Measurements from ENCODE around the gene CPE.

CPE gene

GRCh38 chr4:165426823-165427222 lies 48.0 kb downstream of the CPE start:
- Histone ChIP-seq H3K79me1 (ENCODE audit: low read length) (no peaks in the 10 kb centered on the region), H3K27ac (ENCODE audit: low read depth, low read length) (no peak overlapping the region), H3K23ac (ENCODE audit: low read length) (no peak overlapping the region), H3K4me2 (ENCODE audit: low read length) (no peak overlapping the region), H3K9ac (ENCODE audit: low read length) (no peak overlapping the region), H3K4me3 (ENCODE audit: low read length) (no peak overlapping the region), H3K56ac (ENCODE audit: low read length) (no peak overlapping the region), H3K4ac (ENCODE audit: low read depth, low read length) (no peak overlapping the region), H4K8ac (ENCODE audit: low read depth, low read length) (no peak overlapping the region), H2BK120ac (ENCODE audit: low read depth, low read length) (no peak overlapping the region), H2AK5ac (ENCODE audit: low read length) (no peak overlapping the region), H4K5ac (ENCODE audit: low read length) (no peak overlapping the region), H3K18ac (ENCODE audit: low read length) (no peak overlapping the region), H3K27me3 (ENCODE audit: insufficient read depth, low read length, poor library complexity) (no peaks in the 10 kb centered on the region), H3K79me2 (ENCODE audit: control insufficient read depth, insufficient read depth, low read length) (no peaks in the 10 kb centered on the region), H3K36me3 (ENCODE audit: control insufficient read depth, insufficient read depth, low read length) (no peaks in the 10 kb centered on the region), H3K4me1 (ENCODE audit: control insufficient read depth, low read depth, low read length) (no peaks in the 10 kb centered on the region), H2BK15ac (replicated peaks; ENCODE audit: low read depth) (no peak overlapping the region), H2BK5ac (ENCODE audit: low read length) (no peak overlapping the region)
- no peak for DNase-seq
- no CpG with 5 or more reads among the region's 3 CpGs for WGBS (ENCODE audit: extremely low coverage, insufficient coverage, low lambda C conversion rate)

- Histone ChIP-seq H2BK120ac (ENCODE audit: low read depth, low read length) (no peak overlapping the region), H3K56ac (ENCODE audit: low read length) (no peak overlapping the region), H3K4me1 (ENCODE audit: control insufficient read depth, low read depth, low read length) (no peaks in the 10 kb centered on the region), H3K4me2 (ENCODE audit: low read length) (no peak overlapping the region), H3K23ac (ENCODE audit: low read length) (no peak overlapping the region), H3K27ac (ENCODE audit: low read depth, low read length) (no peak overlapping the region), H2BK5ac (ENCODE audit: low read length) (no peak overlapping the region), H2AK5ac (ENCODE audit: low read length) (no peak overlapping the region), H2BK15ac (replicated peaks; ENCODE audit: low read depth) (no peak overlapping the region), H3K79me1 (ENCODE audit: low read length) (no peaks in the 10 kb centered on the region), H3K4ac (ENCODE audit: low read depth, low read length) (no peak overlapping the region), H4K8ac (ENCODE audit: low read depth, low read length) (no peak overlapping the region), H3K18ac (ENCODE audit: low read length) (no peak overlapping the region), H3K4me3 (ENCODE audit: low read length) (no peak overlapping the region), H3K9ac (ENCODE audit: low read length) (no peak overlapping the region), H3K36me3 (ENCODE audit: control insufficient read depth, insufficient read depth, low read length) (no peaks in the 10 kb centered on the region), H3K79me2 (ENCODE audit: control insufficient read depth, insufficient read depth, low read length) (no peaks in the 10 kb centered on the region), H3K27me3 (ENCODE audit: insufficient read depth, low read length, poor library complexity) (no peaks in the 10 kb centered on the region), H4K5ac (ENCODE audit: low read length) (no peak overlapping the region)
- WGBS (ENCODE audit: extremely low coverage, insufficient coverage, low lambda C conversion rate), result no CpG with 5 or more reads among the region's 2 CpGs
- DNase-seq, result no peak
These were observed 50.1 kb downstream of the CPE start for GRCh38 chr4:165428957-165429356.

GRCh38 chr4:165433529-165433928 lies 54.7 kb downstream of the CPE start:
- Histone ChIP-seq H3K18ac (ENCODE audit: low read length) (no peak overlapping the region), H4K5ac (ENCODE audit: low read length) (no peak overlapping the region), H2BK5ac (ENCODE audit: low read length) (no peak overlapping the region), H2AK5ac (ENCODE audit: low read length) (no peak overlapping the region), H3K56ac (ENCODE audit: low read length) (no peak overlapping the region), H3K27ac (ENCODE audit: low read depth, low read length) (no peak overlapping the region), H3K4me1 (ENCODE audit: control insufficient read depth, low read depth, low read length) (peaks cover 2% of the 10 kb centered on the region), H3K23ac (ENCODE audit: low read length) (no peak overlapping the region), H3K79me1 (ENCODE audit: low read length) (no peaks in the 10 kb centered on the region), H2BK15ac (replicated peaks; ENCODE audit: low read depth) (no peak overlapping the region), H3K79me2 (ENCODE audit: control insufficient read depth, insufficient read depth, low read length) (no peaks in the 10 kb centered on the region), H3K27me3 (ENCODE audit: insufficient read depth, low read length, poor library complexity) (no peaks in the 10 kb centered on the region), H2BK120ac (ENCODE audit: low read depth, low read length) (no peak overlapping the region), H3K4me2 (ENCODE audit: low read length) (no peak overlapping the region), H3K4ac (ENCODE audit: low read depth, low read length) (no peak overlapping the region), H3K4me3 (ENCODE audit: low read length) (no peak overlapping the region), H3K36me3 (ENCODE audit: control insufficient read depth, insufficient read depth, low read length) (no peaks in the 10 kb centered on the region), H3K9ac (ENCODE audit: low read length) (no peak overlapping the region), H4K8ac (ENCODE audit: low read depth, low read length) (no peak overlapping the region)
- DNase-seq, result no peak
- WGBS (ENCODE audit: extremely low coverage, insufficient coverage, low lambda C conversion rate), result no CpG with 5 or more reads among the region's 5 CpGs

- Histone ChIP-seq H3K79me2 (ENCODE audit: control insufficient read depth, insufficient read depth, low read length) (no peaks in the 10 kb centered on the region), H3K27me3 (ENCODE audit: insufficient read depth, low read length, poor library complexity) (no peaks in the 10 kb centered on the region), H3K27ac (ENCODE audit: low read depth, low read length) (no peak overlapping the region), H3K4ac (ENCODE audit: low read depth, low read length) (no peak overlapping the region), H3K56ac (ENCODE audit: low read length) (no peak overlapping the region), H3K23ac (ENCODE audit: low read length) (no peak overlapping the region), H3K4me1 (ENCODE audit: control insufficient read depth, low read depth, low read length) (peaks cover 2% of the 10 kb centered on the region), H3K18ac (ENCODE audit: low read length) (no peak overlapping the region), H3K36me3 (ENCODE audit: control insufficient read depth, insufficient read depth, low read length) (no peaks in the 10 kb centered on the region), H4K5ac (ENCODE audit: low read length) (no peak overlapping the region), H3K9ac (ENCODE audit: low read length) (no peak overlapping the region), H3K4me2 (ENCODE audit: low read length) (no peak overlapping the region), H2BK15ac (replicated peaks; ENCODE audit: low read depth) (no peak overlapping the region), H2AK5ac (ENCODE audit: low read length) (no peak overlapping the region), H4K8ac (ENCODE audit: low read depth, low read length) (no peak overlapping the region), H2BK120ac (ENCODE audit: low read depth, low read length) (no peak overlapping the region), H3K4me3 (ENCODE audit: low read length) (no peak overlapping the region), H3K79me1 (ENCODE audit: low read length) (no peaks in the 10 kb centered on the region), H2BK5ac (ENCODE audit: low read length) (no peak overlapping the region)
- DNase-seq, result no peak
- WGBS (ENCODE audit: extremely low coverage, insufficient coverage, low lambda C conversion rate), result no CpG with 5 or more reads among the region's 3 CpGs
These were observed 58.9 kb downstream of the CPE start for GRCh38 chr4:165437691-165438090.

- no peak for DNase-seq
- no peak overlapping the region for H3K56ac ChIP-seq (ENCODE audit: low read length)
- H3K79me2 ChIP-seq (ENCODE audit: control insufficient read depth, insufficient read depth, low read length), result no peaks in the 10 kb centered on the region
- no peak overlapping the region for H2BK15ac ChIP-seq (replicated peaks; ENCODE audit: low read depth)
- H3K27me3 ChIP-seq (ENCODE audit: insufficient read depth, low read length, poor library complexity), result no peaks in the 10 kb centered on the region
- no CpG with 5 or more reads among the region's 2 CpGs for WGBS (ENCODE audit: extremely low coverage, insufficient coverage, low lambda C conversion rate)
- H3K18ac ChIP-seq (ENCODE audit: low read length), result no peak overlapping the region
- H3K36me3 ChIP-seq (ENCODE audit: control insufficient read depth, insufficient read depth, low read length), result no peaks in the 10 kb centered on the region
- no peak overlapping the region for H3K23ac ChIP-seq (ENCODE audit: low read length)
- no peaks in the 10 kb centered on the region for H3K79me1 ChIP-seq (ENCODE audit: low read length)
- no peak overlapping the region for H3K27ac ChIP-seq (ENCODE audit: low read depth, low read length)
- no peak overlapping the region for H3K4me3 ChIP-seq (ENCODE audit: low read length)
- no peak overlapping the region for H3K9ac ChIP-seq (ENCODE audit: low read length)
- no peak overlapping the region for H2BK5ac ChIP-seq (ENCODE audit: low read length)
- no peak overlapping the region for H2BK120ac ChIP-seq (ENCODE audit: low read depth, low read length)
- no peak overlapping the region for H3K4me2 ChIP-seq (ENCODE audit: low read length)
- no peak overlapping the region for H4K5ac ChIP-seq (ENCODE audit: low read length)
- H3K4ac ChIP-seq (ENCODE audit: low read depth, low read length), result no peak overlapping the region
- no peak overlapping the region for H4K8ac ChIP-seq (ENCODE audit: low read depth, low read length)
- H2AK5ac ChIP-seq (ENCODE audit: low read length), result no peak overlapping the region
- peaks cover 2% of the 10 kb centered on the region for H3K4me1 ChIP-seq (ENCODE audit: control insufficient read depth, low read depth, low read length)
These were observed 60.5 kb downstream of the CPE start for GRCh38 chr4:165439344-165439743.

- no peaks in the 10 kb centered on the region for H3K79me1 ChIP-seq (ENCODE audit: low read length)
- H2BK120ac ChIP-seq (ENCODE audit: low read depth, low read length), result no peak overlapping the region
- H2AK5ac ChIP-seq (ENCODE audit: low read length), result no peak overlapping the region
- WGBS (ENCODE audit: extremely low coverage, insufficient coverage, low lambda C conversion rate), result no CpG with 5 or more reads among the region's 1 CpG
- H3K9ac ChIP-seq (ENCODE audit: low read length), result no peak overlapping the region
- H3K56ac ChIP-seq (ENCODE audit: low read length), result no peak overlapping the region
- H4K5ac ChIP-seq (ENCODE audit: low read length), result no peak overlapping the region
- no peak overlapping the region for H2BK15ac ChIP-seq (replicated peaks; ENCODE audit: low read depth)
- no peak overlapping the region for H3K18ac ChIP-seq (ENCODE audit: low read length)
- no peak overlapping the region for H3K4me2 ChIP-seq (ENCODE audit: low read length)
- no peak overlapping the region for H3K4me3 ChIP-seq (ENCODE audit: low read length)
- H2BK5ac ChIP-seq (ENCODE audit: low read length), result no peak overlapping the region
- no peaks in the 10 kb centered on the region for H3K79me2 ChIP-seq (ENCODE audit: control insufficient read depth, insufficient read depth, low read length)
- H3K4ac ChIP-seq (ENCODE audit: low read depth, low read length), result no peak overlapping the region
- no peak for DNase-seq
- H3K36me3 ChIP-seq (ENCODE audit: control insufficient read depth, insufficient read depth, low read length), result no peaks in the 10 kb centered on the region
- no peak overlapping the region for H3K23ac ChIP-seq (ENCODE audit: low read length)
- H3K4me1 ChIP-seq (ENCODE audit: control insufficient read depth, low read depth, low read length), result peaks cover 2% of the 10 kb centered on the region
- H3K27ac ChIP-seq (ENCODE audit: low read depth, low read length), result no peak overlapping the region
- no peak overlapping the region for H4K8ac ChIP-seq (ENCODE audit: low read depth, low read length)
- no peaks in the 10 kb centered on the region for H3K27me3 ChIP-seq (ENCODE audit: insufficient read depth, low read length, poor library complexity)
These were observed 61.2 kb downstream of the CPE start for GRCh38 chr4:165439981-165440380.
